ENCODE measurements around the gene GABARAP. TPM values are rescaled to one million over a fixed set of nuclear protein-coding genes. Genes with fewer than 3 reads are reported as not detected.

GABARAP gene
- polyA plus RNA-seq, 1 donor from 2014 or later = 384 TPM

GRCh38 chr17:7281074-7281952 lies 39.1 kb upstream of the GABARAP start, which contains the start of gene SLC2A4:
TSS of gene SLC2A4 (plus strand) at chr17:7281718. CDS start at chr17:7281935, 217 bp downstream.
- Histone ChIP-seq H3K4me2 (ENCODE audit: low read length) (peak within 1 kb of the TSS; percentile 84), H4K20me1 (ENCODE audit: insufficient read depth) (no peaks in the 10 kb centered on the region), H3F3A (ENCODE audit: insufficient read depth, low read length, poor library complexity, severe bottlenecking) (no peaks in the 10 kb centered on the region), H3K36me3 (ENCODE audit: insufficient read depth, low read length) (no peaks in the 10 kb centered on the region), H3K27ac (ENCODE audit: low read length) (no peak within 1 kb of the TSS), H3K79me2 (replicated peaks; ENCODE audit: insufficient read depth, low read length) (no peaks in the 10 kb centered on the region), H3K9me3 (ENCODE audit: low read length) (no peaks in the 10 kb centered on the region), H3K27me3 (ENCODE audit: insufficient read depth, low read depth, low read length) (peaks cover 31% of the 10 kb centered on the region), H3K9ac (ENCODE audit: low read length) (no peak within 1 kb of the TSS), H3K4me3 (ENCODE audit: low read length) (peak within 1 kb of the TSS; percentile 60), H2AFZ (ENCODE audit: low read depth, low read length) (no peak within 1 kb of the TSS), H3K9me2 (ENCODE audit: insufficient read depth, low read length) (no peaks in the 10 kb centered on the region)
- no peak for TF ChIP-seq RAD21 (conservative IDR thresholded peaks at IDR 0.05)
- no peak for TF ChIP-seq REST (IDR thresholded peaks at IDR 0.05; ENCODE audit: borderline replicate concordance)
- no peak for TF ChIP-seq EP300 (conservative IDR thresholded peaks at IDR 0.05; ENCODE audit: poor library complexity, severe bottlenecking)
- TF ChIP-seq MXI1 (conservative IDR thresholded peaks at IDR 0.05; ENCODE audit: poor library complexity, severe bottlenecking) = peak; percentile 76
- no peak for TF ChIP-seq TAF1 (IDR thresholded peaks at IDR 0.05; ENCODE audit: low read depth)
- no peak for TF ChIP-seq CTCF (IDR thresholded peaks at IDR 0.05; ENCODE audit: poor library complexity, severe bottlenecking)
- TF ChIP-seq EZH2 (IDR thresholded peaks at IDR 0.05; ENCODE audit: borderline replicate concordance, insufficient read depth, low read length, poor library complexity, severe bottlenecking) = no peak
- TF ChIP-seq POLR2AphosphoS5 (IDR thresholded peaks at IDR 0.05) = no peak

GRCh38 chr17:7280519-7281073 lies 38.3 kb upstream of the GABARAP start:
- Histone ChIP-seq H3K9me3 (ENCODE audit: low read length) (no peaks in the 10 kb centered on the region), H2AFZ (ENCODE audit: low read depth, low read length) (no peak overlapping the region)
- TF ChIP-seq EP300 (conservative IDR thresholded peaks at IDR 0.05; ENCODE audit: poor library complexity, severe bottlenecking) = no peak
- no peak for TF ChIP-seq TAF1 (IDR thresholded peaks at IDR 0.05; ENCODE audit: low read depth)
- peak; percentile 98 for TF ChIP-seq CTCF (IDR thresholded peaks at IDR 0.05; ENCODE audit: poor library complexity, severe bottlenecking)
- peak; percentile 96 for TF ChIP-seq SMC3 (conservative IDR thresholded peaks at IDR 0.05; ENCODE audit: poor library complexity)
- TF ChIP-seq MXI1 (conservative IDR thresholded peaks at IDR 0.05; ENCODE audit: poor library complexity, severe bottlenecking) = peak; percentile 12
- peak; percentile 96 for TF ChIP-seq RAD21 (conservative IDR thresholded peaks at IDR 0.05)

More at GRCh38 chr17:7280519-7281073, 38.3 kb upstream of the GABARAP start:
- H3K27me3 ChIP-seq (ENCODE audit: insufficient read depth, low read depth, low read length) = peaks cover 31% of the 10 kb centered on the region
- H3K36me3 ChIP-seq (ENCODE audit: insufficient read depth, low read length) = no peaks in the 10 kb centered on the region
- no peaks in the 10 kb centered on the region for H3K79me2 ChIP-seq (replicated peaks; ENCODE audit: insufficient read depth, low read length)
- no peak overlapping the region for H3K27ac ChIP-seq (ENCODE audit: low read length)
- H3K4me2 ChIP-seq (ENCODE audit: low read length) = peak overlapping the region; percentile 84
- no peaks in the 10 kb centered on the region for H3K9me2 ChIP-seq (ENCODE audit: insufficient read depth, low read length)
- H4K20me1 ChIP-seq (ENCODE audit: insufficient read depth) = no peaks in the 10 kb centered on the region
- H3K9ac ChIP-seq (ENCODE audit: low read length) = no peak overlapping the region
- H3F3A ChIP-seq (ENCODE audit: insufficient read depth, low read length, poor library complexity, severe bottlenecking) = no peaks in the 10 kb centered on the region
- peak overlapping the region; percentile 60 for H3K4me3 ChIP-seq (ENCODE audit: low read length)
